CD4-positive, alpha-beta T cell treated with Interleukin-1 beta for 1 hour (primary cell): Measurements from ENCODE around the gene LRP1.

Experiments used
- DNase-seq, 2 donors: peaks; one replicate each; pipeline ENCODE4 v3.0.0-alpha.2; 2020 to 2022

LRP1 gene

GRCh38 chr12:57127726-57128518, at the start of gene LRP1:
Gene LRP1, plus strand, starts transcription at chr12:57128483. Its CDS starts 482 bp downstream, at chr12:57128965.
- DNase-seq, result peak; percentile 79

GRCh38 chr12:57078519-57079404, 49.5 kb upstream of the LRP1 start, which contains the start of gene NEMP1:
Gene NEMP1, minus strand, starts transcription at chr12:57078791. Its CDS starts 46 bp downstream, at chr12:57078745.
- peak; percentile 99 for DNase-seq

DNA sequence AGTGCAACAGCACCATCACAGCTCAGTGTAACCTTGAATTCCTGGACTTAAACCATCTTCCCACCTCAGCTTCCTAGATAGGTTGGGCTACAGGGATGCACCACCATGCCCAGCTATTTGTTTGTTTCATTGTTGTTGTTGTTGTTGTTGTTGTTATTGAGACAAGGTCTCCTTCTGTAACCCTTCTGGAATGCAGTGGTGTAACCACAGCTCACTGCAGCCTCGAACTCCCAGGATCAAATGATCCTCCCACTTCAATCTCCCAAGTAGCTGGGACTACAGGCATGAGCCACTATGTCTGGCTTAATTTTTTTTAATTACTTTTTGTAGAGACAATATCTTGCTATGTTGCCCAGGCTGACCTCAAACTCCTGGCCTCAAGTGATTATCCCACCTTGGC, 48.5 kb upstream of the LRP1 start:
- no peak for DNase-seq

DNA sequence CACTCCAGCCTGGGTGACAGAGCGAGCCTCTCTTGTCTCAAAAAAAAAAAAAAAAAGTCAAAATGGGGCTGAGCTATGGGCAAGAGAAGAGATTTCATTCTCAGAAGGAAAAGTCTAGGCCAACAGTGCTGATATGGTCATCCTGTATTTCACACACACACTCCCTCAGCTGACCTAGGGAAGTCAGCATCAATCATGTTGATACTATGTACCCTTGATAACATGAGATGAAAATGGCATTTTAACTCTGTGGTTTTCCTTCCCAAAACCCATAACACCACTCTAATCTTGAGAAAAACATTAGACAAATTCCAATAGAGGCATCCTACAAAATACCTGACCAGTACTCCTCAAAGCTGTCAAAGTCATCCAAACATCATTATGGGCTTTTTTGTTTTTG, 47.4 kb upstream of the LRP1 start:
- no peak for DNase-seq

GRCh38 chr12:57085999-57086492, 42.2 kb upstream of the LRP1 start:
- no peak for DNase-seq

DNA sequence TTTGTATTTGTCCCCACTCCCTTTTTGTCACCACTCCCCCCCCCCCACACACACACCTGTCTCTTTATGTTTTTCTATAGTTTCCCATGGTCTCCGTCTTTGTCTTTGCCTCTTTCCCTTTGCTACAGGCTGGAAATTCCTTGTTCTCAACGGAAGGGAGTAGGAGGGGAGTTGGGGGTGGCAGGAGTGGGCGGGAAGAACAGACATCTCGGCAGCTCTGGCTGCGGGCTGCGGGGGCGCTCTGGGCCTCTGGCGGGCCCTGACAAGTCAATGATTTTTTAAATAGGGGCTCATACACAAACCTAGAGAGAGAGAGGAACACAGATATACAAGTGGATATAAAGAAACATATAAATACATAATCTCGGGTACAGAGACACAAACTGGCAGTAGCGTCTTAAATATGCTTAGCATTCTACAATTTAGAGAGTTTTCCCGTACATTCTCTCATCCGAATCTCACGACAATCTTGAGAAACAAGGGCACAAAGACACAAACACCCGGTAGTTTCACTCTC, 41.7 kb upstream of the LRP1 start:
- DNase-seq, result peak; percentile 61 to 66

GRCh38 chr12:57087010-57087690, 41.1 kb upstream of the LRP1 start:
- DNase-seq, result peak; percentile 91 to 93

GRCh38 chr12:57087691-57088353, 40.5 kb upstream of the LRP1 start:
- DNase-seq, result peak; percentile 79 to 82

DNA sequence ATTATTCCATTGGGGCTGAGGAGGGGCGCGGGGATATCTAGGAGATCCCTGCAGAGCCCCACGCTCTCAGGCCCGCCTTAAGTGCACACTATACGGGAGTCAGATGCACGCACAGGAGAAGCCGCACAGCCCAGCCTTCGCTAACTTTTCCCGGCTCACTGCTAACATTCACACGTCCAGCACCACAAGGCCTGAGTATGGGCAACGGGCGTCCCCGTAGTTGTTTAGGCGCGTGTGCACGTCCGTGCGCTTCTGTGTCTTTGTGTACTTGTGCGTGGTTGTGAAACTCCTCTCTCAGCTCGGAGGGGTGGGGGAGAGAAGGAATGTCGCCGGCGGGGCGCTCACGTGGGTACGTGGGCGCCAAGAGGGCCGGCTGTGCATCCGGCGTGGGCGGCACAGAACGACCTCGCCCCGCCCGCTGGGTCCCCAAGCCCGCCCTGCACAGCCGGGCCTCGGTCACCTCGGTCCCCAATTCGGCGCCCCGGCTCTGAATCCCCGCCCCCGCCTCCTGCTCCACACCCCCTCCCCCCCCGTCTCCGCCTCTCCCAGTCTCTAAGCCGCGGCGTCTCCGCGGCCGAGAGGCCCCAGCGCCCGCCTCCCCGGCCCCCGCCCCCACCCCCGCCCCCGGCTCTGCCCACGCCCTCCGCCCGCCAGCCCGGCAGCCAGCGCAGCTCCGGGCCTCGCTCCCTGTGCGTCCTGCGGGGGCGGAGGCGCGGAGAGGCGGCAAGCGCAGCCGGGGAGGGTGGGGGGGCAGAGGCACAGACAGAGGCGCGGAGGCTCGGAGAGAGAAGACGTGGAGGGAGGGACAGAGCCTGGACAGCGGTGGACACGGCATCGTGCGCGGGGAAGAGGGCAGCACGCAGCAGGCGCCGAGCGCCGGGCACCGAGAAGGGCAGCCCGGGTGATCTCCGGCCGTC, 39.7 kb upstream of the LRP1 start, which contains the start of gene NAB2:
Gene NAB2 (plus strand): TSS at position 761 of the 917 bp plus-strand sequence. CDS start 158 bp downstream, outside the sequence.
- peak; percentile 94 to 96 for DNase-seq

DNA sequence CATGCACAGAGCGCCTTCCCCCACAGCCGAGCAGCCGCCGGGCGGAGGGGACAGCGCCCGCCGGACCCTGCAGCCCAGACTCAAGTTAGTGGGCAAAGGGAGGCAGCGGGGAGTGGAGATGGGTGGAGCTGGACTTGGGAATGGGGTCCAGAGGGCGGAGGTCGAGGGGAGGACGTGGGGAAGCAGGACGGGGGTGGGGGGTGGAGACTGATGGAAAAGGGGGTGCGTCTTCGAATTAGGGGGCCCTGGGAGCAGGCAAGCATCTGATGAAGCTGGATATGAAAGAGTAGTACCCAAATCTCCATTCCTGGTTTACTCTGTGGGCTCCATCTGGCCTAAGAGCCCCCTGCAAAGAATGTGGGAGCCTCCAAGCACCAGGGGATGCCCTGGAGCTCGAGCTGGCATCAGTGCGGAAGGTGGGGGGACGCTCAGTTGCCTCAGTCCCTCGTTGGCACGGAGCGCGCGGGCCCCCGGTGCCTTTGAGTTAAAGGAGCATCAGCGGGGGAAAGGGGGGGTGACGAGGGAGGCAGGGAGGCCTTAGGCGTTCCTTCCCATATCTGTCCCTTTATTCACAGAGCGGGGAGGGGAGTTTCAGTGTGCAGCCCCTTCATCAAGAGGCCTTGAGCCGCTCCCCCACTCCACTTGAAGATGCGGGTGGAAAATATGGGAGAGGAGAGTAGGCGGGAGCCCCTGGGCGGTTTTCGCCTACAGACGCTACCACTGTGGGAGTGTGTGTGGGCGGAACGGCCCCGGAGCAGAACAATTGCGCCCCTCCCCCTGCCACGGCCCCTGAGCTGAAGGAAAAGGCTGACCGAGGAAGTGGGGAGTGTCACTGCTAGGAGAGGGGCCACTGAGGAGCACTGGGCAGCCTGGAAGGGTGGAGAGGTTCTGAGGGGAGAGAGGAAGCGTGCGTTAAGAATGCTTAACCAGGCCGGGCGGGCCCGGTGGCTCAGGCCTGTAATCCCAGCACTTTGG, 38.7 kb upstream of the LRP1 start:
- DNase-seq, result peak; percentile 36 to 43

DNA sequence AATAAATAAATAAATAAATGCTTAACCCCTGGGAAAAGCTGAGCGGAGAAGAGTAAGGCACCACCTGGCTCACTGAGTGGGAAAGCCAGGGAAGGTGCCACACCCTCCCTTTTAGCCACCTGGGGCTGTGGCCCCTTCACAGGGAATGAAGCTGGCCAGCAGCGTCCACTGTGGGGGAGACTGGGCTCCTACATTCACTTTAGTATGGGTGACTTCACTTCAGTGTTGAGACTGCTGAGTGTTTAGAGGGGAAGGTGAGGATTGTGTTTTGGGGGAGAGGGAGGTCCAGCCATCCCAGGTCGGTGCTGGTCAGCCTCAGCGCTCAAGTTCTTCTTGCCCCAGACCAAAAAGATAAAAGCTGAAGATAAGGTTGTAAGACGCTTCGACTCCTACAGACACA, 37.8 kb upstream of the LRP1 start:
- no peak for DNase-seq

DNA sequence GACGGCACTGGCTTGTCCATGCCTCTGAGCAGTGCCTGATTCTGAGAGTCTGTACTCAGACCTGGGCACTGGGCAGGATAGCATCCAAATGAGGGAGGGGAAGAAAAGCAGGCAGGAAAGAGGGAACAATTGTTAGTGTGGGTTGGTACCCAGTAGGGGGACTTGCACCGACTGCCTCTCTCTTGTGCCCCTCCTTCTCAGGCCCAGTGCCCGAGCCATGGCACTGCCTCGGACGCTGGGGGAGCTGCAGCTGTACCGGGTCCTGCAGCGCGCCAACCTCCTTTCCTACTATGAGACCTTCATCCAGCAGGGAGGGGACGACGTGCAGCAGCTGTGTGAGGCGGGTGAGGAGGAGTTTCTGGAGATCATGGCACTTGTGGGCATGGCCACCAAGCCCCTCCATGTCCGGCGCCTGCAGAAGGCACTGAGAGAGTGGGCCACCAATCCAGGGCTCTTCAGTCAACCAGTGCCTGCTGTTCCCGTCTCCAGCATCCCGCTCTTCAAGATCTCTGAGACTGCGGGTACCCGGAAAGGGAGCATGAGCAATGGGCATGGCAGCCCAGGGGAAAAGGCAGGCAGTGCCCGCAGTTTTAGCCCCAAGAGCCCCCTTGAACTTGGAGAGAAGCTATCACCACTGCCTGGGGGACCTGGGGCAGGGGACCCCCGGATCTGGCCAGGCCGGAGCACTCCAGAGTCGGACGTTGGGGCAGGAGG, 37.2 kb upstream of the LRP1 start:
- DNase-seq, result no peak

DNA sequence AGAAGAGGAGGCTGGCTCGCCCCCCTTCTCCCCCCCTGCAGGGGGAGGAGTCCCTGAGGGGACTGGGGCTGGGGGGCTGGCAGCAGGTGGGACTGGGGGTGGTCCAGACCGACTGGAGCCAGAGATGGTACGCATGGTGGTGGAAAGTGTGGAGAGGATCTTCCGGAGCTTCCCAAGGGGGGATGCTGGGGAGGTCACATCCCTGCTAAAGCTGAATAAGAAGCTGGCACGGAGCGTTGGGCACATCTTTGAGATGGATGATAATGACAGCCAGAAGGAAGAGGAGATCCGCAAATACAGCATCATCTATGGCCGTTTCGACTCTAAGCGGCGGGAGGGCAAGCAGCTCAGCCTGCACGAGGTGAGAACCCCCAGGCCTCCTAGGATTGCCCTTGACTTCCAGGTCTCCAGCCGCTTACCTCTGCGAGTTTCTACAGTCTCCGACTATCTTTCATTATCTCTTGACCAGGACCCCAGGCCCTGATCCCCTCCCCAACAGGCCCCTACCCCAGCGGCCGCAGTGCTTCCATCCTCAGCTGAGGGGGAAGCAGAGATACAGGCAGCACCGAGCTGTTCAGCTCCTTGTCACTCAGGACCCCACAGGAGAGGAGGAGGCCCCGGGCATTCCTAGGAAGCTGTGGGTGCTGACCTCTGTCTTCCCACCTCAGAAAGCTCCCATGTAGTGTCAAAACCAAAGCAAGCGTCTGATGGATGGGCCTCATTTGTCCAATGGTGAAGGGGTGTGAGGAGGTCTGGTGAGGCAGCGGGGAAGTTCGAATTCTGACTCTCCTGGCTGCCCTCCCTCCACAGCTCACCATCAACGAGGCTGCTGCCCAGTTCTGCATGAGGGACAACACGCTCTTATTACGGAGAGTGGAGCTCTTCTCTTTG, 36.4 kb upstream of the LRP1 start:
- DNase-seq, result no peak

DNA sequence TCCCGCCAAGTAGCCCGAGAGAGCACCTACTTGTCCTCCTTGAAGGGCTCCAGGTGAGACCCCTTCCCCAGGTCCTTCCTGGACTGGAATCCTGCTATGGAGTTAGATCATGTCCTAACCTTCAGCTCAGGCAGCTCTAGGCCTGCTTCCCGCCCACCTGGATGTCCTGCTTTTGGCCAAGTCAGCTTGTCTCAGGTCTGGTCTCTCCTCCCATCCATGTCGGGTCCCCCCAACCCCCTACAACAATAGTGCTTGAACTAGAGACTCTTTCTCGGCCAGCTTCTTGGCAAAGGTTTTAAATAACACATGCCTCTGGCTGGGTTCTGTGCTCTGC, 35.8 kb upstream of the LRP1 start:
- no peak for DNase-seq

DNA sequence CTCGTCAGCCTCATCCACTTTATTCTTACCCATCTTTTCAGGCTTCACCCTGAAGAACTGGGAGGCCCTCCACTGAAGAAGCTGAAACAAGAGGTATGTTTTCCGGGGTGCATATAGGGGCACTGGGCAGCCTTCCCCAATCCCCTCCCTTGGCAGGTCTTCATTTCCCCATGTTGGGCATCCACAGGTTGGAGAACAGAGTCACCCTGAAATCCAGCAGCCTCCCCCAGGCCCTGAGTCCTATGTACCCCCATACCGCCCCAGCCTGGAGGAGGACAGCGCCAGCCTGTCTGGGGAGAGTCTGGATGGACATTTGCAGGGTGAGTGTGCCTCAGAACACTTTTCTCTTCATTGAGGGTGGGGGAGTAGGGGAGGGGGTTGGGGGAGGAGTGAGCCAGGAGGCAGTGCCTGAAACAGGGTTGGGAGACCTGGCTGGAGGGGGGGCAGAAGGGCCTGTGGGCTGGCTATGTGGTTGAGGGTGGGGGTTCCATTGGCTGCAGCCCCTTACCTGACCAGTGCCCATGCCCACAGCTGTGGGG, 35.3 kb upstream of the LRP1 start:
- DNase-seq, result no peak

DNA sequence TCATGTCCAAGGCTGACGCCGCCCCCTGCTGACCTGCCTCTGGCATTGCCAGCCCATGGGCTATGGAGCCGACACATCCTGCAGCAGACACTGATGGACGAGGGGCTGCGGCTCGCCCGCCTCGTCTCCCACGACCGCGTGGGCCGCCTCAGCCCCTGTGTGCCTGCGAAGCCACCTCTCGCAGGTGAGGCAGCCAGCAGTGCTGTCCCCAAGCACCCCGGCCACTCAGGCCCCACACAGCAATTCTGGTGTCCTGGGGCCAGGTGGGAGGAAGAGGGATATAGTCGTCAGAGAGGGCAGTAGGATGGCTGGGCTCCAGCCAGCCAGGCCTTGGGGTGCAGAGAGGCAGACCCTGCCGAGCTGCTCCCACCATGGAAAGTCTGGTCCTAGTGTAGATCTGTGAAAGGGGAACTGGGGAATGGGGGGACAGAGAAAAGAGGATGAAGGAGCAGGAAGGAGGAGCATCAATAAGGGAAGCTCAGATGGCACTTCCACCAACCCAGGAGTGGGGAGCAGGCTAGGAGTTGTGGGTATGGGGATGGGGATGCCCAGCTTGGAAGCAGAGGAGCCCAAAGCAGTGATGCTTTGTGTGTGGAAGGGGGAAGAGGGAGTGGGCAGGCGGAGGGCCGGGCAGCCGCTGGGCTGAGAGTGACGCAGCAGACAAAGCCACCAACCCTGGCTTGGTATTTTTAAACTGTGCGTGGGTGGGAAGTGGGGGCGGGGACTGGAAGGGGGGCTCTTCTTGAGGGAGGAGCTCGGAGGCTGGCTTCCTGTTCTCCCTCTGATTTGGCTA, 34.7 kb upstream of the LRP1 start:
- DNase-seq, result peak; percentile 65 to 69
